ENCODE measurements around the gene METAP2. TPM values are rescaled to one million over a fixed set of nuclear protein-coding genes. Genes with fewer than 3 reads are reported as not detected.

Gene METAP2
- polyA plus RNA-seq, 3 donors = 17.0 to 26.0 (median 19.9) TPM

DNA sequence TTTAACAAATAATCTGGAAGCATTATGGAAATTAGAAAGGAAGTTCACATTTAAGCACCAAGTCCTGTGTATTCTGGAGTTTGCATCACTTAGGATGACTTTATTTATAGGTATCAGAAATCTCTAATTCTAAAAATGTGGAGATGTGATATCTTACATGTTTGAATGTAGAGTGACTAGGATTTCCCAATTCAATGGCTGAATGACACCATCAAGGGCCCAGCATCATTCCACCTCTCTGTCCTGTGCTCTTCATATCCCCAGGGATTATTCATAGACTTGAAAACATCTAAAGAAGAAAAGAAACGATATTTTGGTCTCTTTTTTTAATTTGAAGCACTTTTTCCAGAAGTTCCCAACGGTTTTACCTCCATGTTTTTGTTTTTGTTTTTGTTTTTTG lies 15.2 kb upstream of the METAP2 start:
- Histone ChIP-seq H3K36me3 (replicated peaks in 1 of 2; ENCODE audit: control insufficient read depth in 1 of 2, insufficient read depth in 2 of 2, low read length in 2 of 2) (no peaks in the 10 kb centered on the region), H3K4me1 (ENCODE audit: control insufficient read depth in 1 of 2, insufficient read depth in 2 of 2, low read length in 2 of 2) (no peaks in the 10 kb centered on the region), H3K9me3 (replicated peaks in 1 of 2; ENCODE audit: control insufficient read depth in 1 of 2, insufficient read depth in 1 of 2, low read length in 2 of 2) (peaks cover 17% of the 10 kb centered on the region in 2 donors), H3K27ac (ENCODE audit: low read depth in 1 of 2, low read length in 2 of 2) (no peak overlapping the region), H3K9ac (ENCODE audit: insufficient read depth, low read length, poor library complexity, severe bottlenecking) (no peak overlapping the region), H3K4me2 (replicated peaks; ENCODE audit: extremely low read depth, low read length, poor library complexity, severe bottlenecking) (no peak overlapping the region), H3K4me3 (replicated peaks in 1 of 3; ENCODE audit: low read depth in 2 of 3, low read length in 3 of 3) (no peak overlapping the region), H3K27me3 (ENCODE audit: control insufficient read depth in 2 of 2, insufficient read depth in 2 of 2, low read length in 2 of 2) (no peaks in the 10 kb centered on the region), H4K20me1 (ENCODE audit: insufficient read depth, low read length) (no peaks in the 10 kb centered on the region), H3K79me2 (ENCODE audit: insufficient read depth, low read length) (no peaks in the 10 kb centered on the region), H2AFZ (ENCODE audit: insufficient read depth, low read depth, low read length, poor library complexity, severe bottlenecking) (no peak overlapping the region)
- TF ChIP-seq, protein P1, sequence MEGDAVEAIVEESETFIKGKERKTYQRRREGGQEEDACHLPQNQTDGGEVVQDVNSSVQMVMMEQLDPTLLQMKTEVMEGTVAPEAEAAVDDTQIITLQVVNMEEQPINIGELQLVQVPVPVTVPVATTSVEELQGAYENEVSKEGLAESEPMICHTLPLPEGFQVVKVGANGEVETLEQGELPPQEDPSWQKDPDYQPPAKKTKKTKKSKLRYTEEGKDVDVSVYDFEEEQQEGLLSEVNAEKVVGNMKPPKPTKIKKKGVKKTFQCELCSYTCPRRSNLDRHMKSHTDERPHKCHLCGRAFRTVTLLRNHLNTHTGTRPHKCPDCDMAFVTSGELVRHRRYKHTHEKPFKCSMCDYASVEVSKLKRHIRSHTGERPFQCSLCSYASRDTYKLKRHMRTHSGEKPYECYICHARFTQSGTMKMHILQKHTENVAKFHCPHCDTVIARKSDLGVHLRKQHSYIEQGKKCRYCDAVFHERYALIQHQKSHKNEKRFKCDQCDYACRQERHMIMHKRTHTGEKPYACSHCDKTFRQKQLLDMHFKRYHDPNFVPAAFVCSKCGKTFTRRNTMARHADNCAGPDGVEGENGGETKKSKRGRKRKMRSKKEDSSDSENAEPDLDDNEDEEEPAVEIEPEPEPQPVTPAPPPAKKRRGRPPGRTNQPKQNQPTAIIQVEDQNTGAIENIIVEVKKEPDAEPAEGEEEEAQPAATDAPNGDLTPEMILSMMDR (IDR thresholded peaks at IDR 0.05) = no peak
- no peak overlapping the region for H3K27ac Mint-ChIP-seq
- intact Hi-C loops (cut with micrococcal nuclease) = no loop called here
- H3K4me3 Mint-ChIP-seq = no peak overlapping the region
- no peaks in the 10 kb centered on the region for H3K4me1 Mint-ChIP-seq
- DNase-seq = no peak
- no peaks in the 10 kb centered on the region for H3K36me3 Mint-ChIP-seq
- peaks cover 2 to 4% (median 2%) of the 10 kb centered on the region in 3 donors for H3K27me3 Mint-ChIP-seq (ENCODE audit: low read depth in 3 of 3)
- peaks cover 17 to 38% (median 26%) of the 10 kb centered on the region in 7 donors for H3K9me3 Mint-ChIP-seq
- no CpG with 5 or more reads among the region's 2 CpGs for WGBS (ENCODE audit: insufficient coverage)

- Histone ChIP-seq H3K36me3 (replicated peaks in 1 of 2; ENCODE audit: control insufficient read depth in 1 of 2, insufficient read depth in 2 of 2, low read length in 2 of 2) (no peaks in the 10 kb centered on the region), H3K9ac (ENCODE audit: insufficient read depth, low read length, poor library complexity, severe bottlenecking) (no peak overlapping the region), H3K4me3 (replicated peaks in 1 of 3; ENCODE audit: low read depth in 2 of 3, low read length in 3 of 3) (no peak overlapping the region), H3K27ac (ENCODE audit: low read depth in 1 of 2, low read length in 2 of 2) (no peak overlapping the region), H3K4me1 (ENCODE audit: control insufficient read depth in 1 of 2, insufficient read depth in 2 of 2, low read length in 2 of 2) (no peaks in the 10 kb centered on the region), H2AFZ (ENCODE audit: insufficient read depth, low read depth, low read length, poor library complexity, severe bottlenecking) (no peak overlapping the region), H3K27me3 (ENCODE audit: control insufficient read depth in 2 of 2, insufficient read depth in 2 of 2, low read length in 2 of 2) (no peaks in the 10 kb centered on the region), H3K9me3 (replicated peaks in 1 of 2; ENCODE audit: control insufficient read depth in 1 of 2, insufficient read depth in 1 of 2, low read length in 2 of 2) (peaks cover 17% of the 10 kb centered on the region in 2 donors), H3K4me2 (replicated peaks; ENCODE audit: extremely low read depth, low read length, poor library complexity, severe bottlenecking) (no peak overlapping the region), H3K79me2 (ENCODE audit: insufficient read depth, low read length) (no peaks in the 10 kb centered on the region), H4K20me1 (ENCODE audit: insufficient read depth, low read length) (no peaks in the 10 kb centered on the region)
- Mint-ChIP-seq H3K27me3 (ENCODE audit: low read depth in 3 of 3) (peaks cover 2 to 5% (median 2%) of the 10 kb centered on the region in 3 donors), H3K4me3 (no peak overlapping the region), H3K36me3 (no peaks in the 10 kb centered on the region), H3K9me3 (peaks cover 17 to 38% (median 26%) of the 10 kb centered on the region in 7 donors), H3K4me1 (no peaks in the 10 kb centered on the region), H3K27ac (no peak overlapping the region)
- intact Hi-C loops (cut with micrococcal nuclease) = no loop called here
- no peak for DNase-seq
- TF ChIP-seq, protein P1 (IDR thresholded peaks at IDR 0.05) = no peak
- 100% methylated on average over 2 of the region's 3 CpGs for WGBS (ENCODE audit: insufficient coverage)
Observed at GRCh38 chr12:95459310-95459709, 14.6 kb upstream of the METAP2 start.
